Endothelial cell (in vitro differentiated cells): Measurements from ENCODE around the gene CNTN3. TPM values are rescaled to one million over a fixed set of nuclear protein-coding genes. Genes with fewer than 3 reads are reported as not detected.

Experiments used
- DNase-seq: peaks from one replicate; pipeline ENCODE4 v3.0.0; 2021; ENCODE audit warnings: low spot score
- H3K27ac Mint-ChIP-seq: one replicate; pipeline ENCODE4 v1.8.0; 2021; ENCODE audit warnings: mixed read lengths, inconsistent platforms; ENCODE audit not compliant: unreplicated experiment
- H3K27me3 Mint-ChIP-seq: one replicate; pipeline ENCODE4 v1.8.0; 2021; ENCODE audit warnings: mild to moderate bottlenecking, moderate library complexity, mixed read lengths, inconsistent platforms; ENCODE audit not compliant: unreplicated experiment
- H3K36me3 Mint-ChIP-seq: one replicate; pipeline ENCODE4 v1.8.0; 2021; ENCODE audit warnings: mild to moderate bottlenecking, low read depth, mixed read lengths, inconsistent platforms; ENCODE audit not compliant: unreplicated experiment
- H3K4me1 Mint-ChIP-seq: one replicate; pipeline ENCODE4 v1.8.0; 2021; ENCODE audit warnings: mild to moderate bottlenecking, mixed read lengths, inconsistent platforms; ENCODE audit not compliant: unreplicated experiment
- H3K4me3 Mint-ChIP-seq: one replicate; pipeline ENCODE4 v1.8.0; 2021; ENCODE audit warnings: mild to moderate bottlenecking, mixed read lengths, inconsistent platforms; ENCODE audit not compliant: unreplicated experiment
- H3K9me3 Mint-ChIP-seq: one replicate; pipeline ENCODE4 v1.8.0; 2021; ENCODE audit warnings: mixed read lengths, inconsistent platforms; ENCODE audit not compliant: unreplicated experiment
- CTCF ChIP-seq: fragments of 200-600 bp; sonication (generic); IDR thresholded peaks from one replicate; pipeline ENCODE4 v1.5.0; 2021; ENCODE audit warnings: antibody characterized with exemption; ENCODE audit not compliant: unreplicated experiment
- total RNA-seq: library from RNA; stranded (reverse); fragmentation: NEBNext Ultra II Directional; extraction: Animal tissue kit (Norgen Biotek cat#: 25700); gene quantifications from one replicate; pipeline ENCODE4 v1.2.1, GENCODE V29; 2021; ENCODE audit not compliant: unreplicated experiment

The CNTN3 gene
- total RNA-seq, 1 donor from 2014 or later: 0.62 TPM

GRCh38 chr3:74613521-74614106, 845 bp downstream of the CNTN3 start:
- H3K27ac Mint-ChIP-seq: no peak overlapping the region
- no peak for DNase-seq
- H3K4me1 Mint-ChIP-seq: peaks cover 5% of the 10 kb centered on the region
- H3K36me3 Mint-ChIP-seq: no peaks in the 10 kb centered on the region
- no peaks in the 10 kb centered on the region for H3K9me3 Mint-ChIP-seq
- peaks cover 14% of the 10 kb centered on the region for H3K27me3 Mint-ChIP-seq
- no peak for TF ChIP-seq CTCF
- peak overlapping the region; percentile 89 for H3K4me3 Mint-ChIP-seq

- no peak overlapping the region for H3K4me3 Mint-ChIP-seq
- H3K27ac Mint-ChIP-seq: no peak overlapping the region
- no peaks in the 10 kb centered on the region for H3K9me3 Mint-ChIP-seq
- no peak for TF ChIP-seq CTCF
- H3K4me1 Mint-ChIP-seq: peaks cover 5% of the 10 kb centered on the region
- peaks cover 14% of the 10 kb centered on the region for H3K27me3 Mint-ChIP-seq
- no peak for DNase-seq
- no peaks in the 10 kb centered on the region for H3K36me3 Mint-ChIP-seq
These were observed 1.4 kb downstream of the CNTN3 start for GRCh38 chr3:74613060-74613459.

GRCh38 chr3:74611206-74611605, 3.3 kb downstream of the CNTN3 start:
- peaks cover 13% of the 10 kb centered on the region for H3K27me3 Mint-ChIP-seq
- no peaks in the 10 kb centered on the region for H3K9me3 Mint-ChIP-seq
- H3K4me1 Mint-ChIP-seq: peaks cover 5% of the 10 kb centered on the region
- DNase-seq: no peak
- H3K36me3 Mint-ChIP-seq: no peaks in the 10 kb centered on the region
- no peak overlapping the region for H3K4me3 Mint-ChIP-seq
- no peak for TF ChIP-seq CTCF
- H3K27ac Mint-ChIP-seq: no peak overlapping the region

- H3K27me3 Mint-ChIP-seq: no peaks in the 10 kb centered on the region
- H3K4me3 Mint-ChIP-seq: no peak overlapping the region
- no peaks in the 10 kb centered on the region for H3K36me3 Mint-ChIP-seq
- H3K27ac Mint-ChIP-seq: no peak overlapping the region
- no peaks in the 10 kb centered on the region for H3K9me3 Mint-ChIP-seq
- no peaks in the 10 kb centered on the region for H3K4me1 Mint-ChIP-seq
- TF ChIP-seq CTCF: no peak
- DNase-seq: no peak
These were observed 6.7 kb downstream of the CNTN3 start for GRCh38 chr3:74607803-74608202.

GRCh38 chr3:74606996-74607395, 7.5 kb downstream of the CNTN3 start:
- DNase-seq: no peak
- Mint-ChIP-seq H3K4me3 (no peak overlapping the region), H3K27me3 (no peaks in the 10 kb centered on the region), H3K4me1 (no peaks in the 10 kb centered on the region), H3K36me3 (no peaks in the 10 kb centered on the region), H3K27ac (no peak overlapping the region), H3K9me3 (no peaks in the 10 kb centered on the region)
- no peak for TF ChIP-seq CTCF
